BJ (cell line): ENCODE measurements around the gene TEX14. TPM values are rescaled to one million over a fixed set of nuclear protein-coding genes. Genes with fewer than 3 reads are reported as not detected.

Experiments used
- CTCF ChIA-PET: fragments of 350-600 bp; formaldehyde crosslinking; extraction: SDS; loops from one replicate; lab custom pipeline; 2021; ENCODE audit warnings: antibody characterized with exemption, inconsistent platforms; lab: Yijun Ruan, JAX
- POLR2A ChIA-PET: fragments of 300-600 bp; sonication (Branson Sonifier 250); formaldehyde crosslinking; extraction: SDS; loops from one replicate; lab custom pipeline; 2021; ENCODE audit warnings: antibody characterized with exemption; lab: Charles Lee
- DNase-seq: peaks from one replicate; pipeline ENCODE4 v3.0.0-alpha.2; 2011; ENCODE audit warnings: low read depth
- H3K27me3 ChIP-seq: 2 replicates; pipeline ENCODE4 v1.6.0; 2011; ENCODE audit warnings: low read length; ENCODE audit not compliant: control insufficient read depth, insufficient read depth
- H3K36me3 ChIP-seq: 2 replicates; pipeline ENCODE4 v1.5.1; 2011; ENCODE audit warnings: low read length; ENCODE audit not compliant: control insufficient read depth, insufficient read depth
- H3K4me3 ChIP-seq: 2 replicates; pipeline ENCODE4 v1.5.1; 2011; ENCODE audit warnings: low read depth, mild to moderate bottlenecking, control low read depth, low read length
- CTCF ChIP-seq: IDR thresholded peaks from 2 replicates; pipeline ENCODE4 v1.5.1; 2011; ENCODE audit warnings: low read depth, mild to moderate bottlenecking, control low read depth, inconsistent platforms, low read length, moderate library complexity; ENCODE audit not compliant: insufficient read depth
- polyA plus RNA-seq: library from polyadenylated mRNA; depleted of rRNA; stranded (reverse); fragments of >200 nt; gene quantifications from 2 replicates; pipeline ENCODE4 v1.2.3, GENCODE V29; 2011

The TEX14 gene
- polyA plus RNA-seq, 1 experiment: 0.02 TPM

DNA sequence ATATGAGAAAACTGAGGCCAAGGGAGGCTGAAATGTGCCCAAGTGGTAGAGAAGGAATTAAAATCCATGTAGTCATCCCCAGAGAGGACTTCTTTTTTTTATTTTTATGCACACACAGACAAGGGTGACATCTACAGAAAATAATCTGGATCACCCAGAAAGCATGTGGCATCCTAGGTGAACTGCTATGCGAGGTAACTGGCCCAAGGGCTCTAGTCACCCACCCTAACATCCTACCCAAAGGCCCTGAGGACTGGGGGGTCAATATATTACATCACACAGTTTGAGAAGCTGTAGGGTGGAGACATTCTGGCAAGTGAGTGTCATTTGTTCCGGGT is 23.3 kb downstream of the TEX14 start:
- 0 out of 2 replicates have a peak, but pooled peaks cover 1% of the 10 kb centered on the region for H3K27me3 ChIP-seq
- DNase-seq: no peak
- TF ChIP-seq CTCF: no peak
- ChIA-PET CTCF (no interaction called here), POLR2A (no interaction called here)
- H3K4me3 ChIP-seq: no peak overlapping the region
- H3K36me3 ChIP-seq: no peaks in the 10 kb centered on the region

DNA sequence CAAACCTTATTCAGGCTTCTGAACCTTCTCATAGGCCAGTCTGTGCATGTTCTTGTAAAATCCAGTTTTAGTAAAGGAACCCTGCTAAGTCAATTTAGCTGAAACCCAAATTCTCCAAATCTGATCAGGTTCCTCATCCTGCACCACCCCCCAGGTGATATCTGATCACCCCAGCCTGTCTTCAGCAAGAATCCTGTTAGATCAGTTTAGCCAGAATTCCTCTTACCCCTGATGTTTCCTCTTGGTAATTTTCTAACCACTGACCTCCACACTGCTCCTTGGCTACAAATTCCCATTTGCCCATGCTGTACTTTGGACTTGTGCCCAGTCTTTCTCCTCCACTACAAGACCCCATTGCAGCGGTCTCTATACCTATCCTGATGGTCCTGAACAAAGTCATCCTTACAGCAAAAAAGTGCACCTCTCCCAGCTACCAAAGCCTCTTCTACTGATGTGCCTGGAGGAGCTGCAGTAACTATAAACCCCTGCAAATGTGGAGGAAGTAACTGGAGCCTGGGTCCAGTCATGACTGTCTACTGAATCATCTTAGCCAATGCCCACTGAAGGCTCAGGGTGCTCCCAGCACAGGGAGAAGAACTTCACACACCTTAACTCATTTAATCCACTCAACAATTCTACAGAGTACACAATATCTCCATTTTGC is 23.8 kb downstream of the TEX14 start:
- 0 out of 2 replicates have a peak, but pooled peaks cover 1% of the 10 kb centered on the region for H3K27me3 ChIP-seq
- TF ChIP-seq CTCF: no peak
- DNase-seq: no peak
- CTCF ChIA-PET: interaction anchor here (1.0 kb wide), 1 partner anchor 21 kb away, joined by 3 read pairs; no protein-coding TSS in a partner anchor
- POLR2A ChIA-PET: no interaction called here
- H3K36me3 ChIP-seq: no peaks in the 10 kb centered on the region
- no peak overlapping the region for H3K4me3 ChIP-seq

GRCh38 chr17:58666858-58667267 is 25.0 kb downstream of the TEX14 start:
- DNase-seq: no peak
- CTCF ChIA-PET: no interaction called here
- H3K27me3 ChIP-seq: 0 out of 2 replicates have a peak, but pooled peaks cover 1% of the 10 kb centered on the region
- no peak for TF ChIP-seq CTCF
- POLR2A ChIA-PET: no interaction called here
- H3K4me3 ChIP-seq: no peak overlapping the region
- no peaks in the 10 kb centered on the region for H3K36me3 ChIP-seq

DNA sequence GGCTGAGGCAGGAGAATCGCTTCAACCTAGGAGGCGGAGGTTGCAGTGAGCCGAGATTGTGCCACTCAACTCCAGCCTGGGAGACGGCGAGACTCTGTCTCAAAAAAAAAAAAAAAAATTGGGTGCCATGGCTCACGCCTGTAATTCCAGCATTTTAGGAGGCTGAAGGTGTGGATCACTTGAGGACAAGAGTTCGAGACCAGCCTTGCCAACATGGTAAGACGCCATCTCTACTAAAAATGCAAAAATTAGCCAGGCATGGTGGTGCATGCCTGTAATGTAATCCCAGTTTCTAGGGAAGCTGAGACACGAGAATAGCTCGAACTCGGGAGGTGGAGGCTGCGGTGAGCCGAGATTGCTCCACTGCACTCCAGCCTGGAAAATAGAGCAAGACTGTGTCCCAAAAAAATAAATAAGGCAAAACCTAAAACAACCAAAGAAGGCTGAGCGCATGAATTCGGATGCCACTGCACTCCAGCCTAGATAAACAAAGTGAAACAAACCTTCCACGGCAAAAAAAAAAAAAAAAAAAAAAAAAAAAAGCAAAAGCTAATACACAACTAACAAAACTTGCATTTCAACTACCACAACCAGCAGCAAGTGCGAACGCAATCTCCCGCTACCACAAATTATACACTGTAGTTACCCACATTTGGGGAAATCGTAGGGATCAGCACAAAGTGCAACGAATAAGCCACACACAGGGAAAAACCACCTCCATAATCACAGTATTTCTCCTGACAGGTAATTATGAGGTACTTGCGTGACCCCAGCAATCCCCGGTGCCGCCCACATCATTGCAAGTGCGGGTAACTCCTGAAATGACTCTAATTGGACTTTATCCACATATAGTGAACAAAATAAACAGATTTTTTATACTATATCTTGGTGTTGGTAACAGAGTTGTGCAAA is 25.6 kb downstream of the TEX14 start:
- DNase-seq: no peak
- ChIA-PET CTCF (interaction anchor here (0.6 kb wide), 1 partner anchor 50 kb away, joined by 4 read pairs; no protein-coding TSS in a partner anchor), POLR2A (no interaction called here)
- TF ChIP-seq CTCF: no peak
- Histone ChIP-seq H3K36me3 (no peaks in the 10 kb centered on the region), H3K27me3 (0 out of 2 replicates have a peak, but pooled peaks cover 1% of the 10 kb centered on the region), H3K4me3 (no peak overlapping the region)

- H3K36me3 ChIP-seq: no peaks in the 10 kb centered on the region
- ChIA-PET CTCF (no interaction called here), POLR2A (no interaction called here)
- TF ChIP-seq CTCF: no peak
- 0 out of 2 replicates have a peak, but pooled peaks cover 1% of the 10 kb centered on the region for H3K27me3 ChIP-seq
- no peak overlapping the region for H3K4me3 ChIP-seq
- DNase-seq: no peak
Measured at GRCh38 chr17:58664302-58664701, 27.5 kb downstream of the TEX14 start.
